Activated CD8-positive, alpha-beta memory T cell treated with anti-CD3 and anti-CD28 coated beads, Interleukin-2, amount 10 ng/mL, durations not matched to agents 7 days and 5 days (primary cell): ENCODE measurements around the gene ZNF827. TPM values are rescaled to one million over a fixed set of nuclear protein-coding genes. Genes with fewer than 3 reads are reported as not detected.

ENCODE experiments used
- ATAC-seq: fragments of 150-1000 bp; cut with Tn5 transposase; one replicate; pipeline ENCODE4 v1.10.0; 2021; ENCODE audit warnings: moderate library complexity
- CTCF ChIA-PET: fragments of 350-600 bp; sonication (Branson Sonifier 250); formaldehyde crosslinking; loops from one replicate; lab custom pipeline; 2021; ENCODE audit warnings: antibody characterized with exemption; lab: Charles Lee
- DNase-seq: peaks from one replicate; pipeline ENCODE4 v3.0.0-alpha.2; 2020
- H3K27ac Mint-ChIP-seq: one replicate; pipeline ENCODE4 v1.8.0; 2021; ENCODE audit warnings: mild to moderate bottlenecking, mixed read lengths
- H3K27me3 Mint-ChIP-seq: one replicate; pipeline ENCODE4 v1.8.0; 2021; ENCODE audit warnings: mixed read lengths
- H3K36me3 Mint-ChIP-seq: one replicate; pipeline ENCODE4 v1.8.0; 2021; ENCODE audit warnings: mild to moderate bottlenecking, mixed read lengths
- H3K4me1 Mint-ChIP-seq: one replicate; pipeline ENCODE4 v1.8.0; 2021; ENCODE audit warnings: mixed read lengths
- H3K4me3 Mint-ChIP-seq: one replicate; pipeline ENCODE4 v1.8.0; 2021; ENCODE audit warnings: mild to moderate bottlenecking, moderate library complexity, mixed read lengths
- H3K9me3 Mint-ChIP-seq: one replicate; pipeline ENCODE4 v1.8.0; 2022; ENCODE audit warnings: low read depth, mixed read lengths
- total RNA-seq, 2 experiments: library from RNA; stranded (reverse); gene quantifications; one replicate each; pipeline ENCODE4 v1.2.3, GENCODE V29; 2021

ZNF827 gene
- total RNA-seq, 2 experiments from 2014 or later = 20.1 to 24.7 TPM

DNA sequence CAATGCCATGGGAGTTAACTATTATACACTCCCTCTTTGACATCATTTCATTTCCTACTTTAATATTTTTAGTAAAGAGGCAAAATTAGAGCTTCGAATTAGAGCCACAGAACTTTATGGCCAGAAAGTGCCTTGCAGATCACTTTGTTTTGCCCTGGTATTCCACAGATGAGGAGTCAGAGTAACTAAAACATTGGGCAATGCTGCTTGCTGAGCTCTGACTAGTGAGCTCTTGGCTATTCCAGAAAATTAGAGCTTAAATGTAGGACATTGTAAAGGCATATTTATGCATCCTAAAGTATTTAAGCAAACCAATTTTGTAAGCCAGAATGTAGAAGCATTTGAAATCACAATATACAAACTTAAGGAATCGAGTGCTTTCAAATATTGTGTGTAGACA is 6.3 kb upstream of the ZNF827 start:
- H3K27ac Mint-ChIP-seq = no peak overlapping the region
- H3K4me1 Mint-ChIP-seq = no peaks in the 10 kb centered on the region
- no peaks in the 10 kb centered on the region for H3K36me3 Mint-ChIP-seq
- H3K9me3 Mint-ChIP-seq = no peaks in the 10 kb centered on the region
- CTCF ChIA-PET = interaction anchor here (1.2 kb wide), 1 partner anchor 9 kb away, joined by 3 read pairs; no protein-coding TSS in a partner anchor
- H3K27me3 Mint-ChIP-seq = peaks cover 36% of the 10 kb centered on the region
- no peak overlapping the region for H3K4me3 Mint-ChIP-seq
- no peak for ATAC-seq
- no peak for DNase-seq

DNA sequence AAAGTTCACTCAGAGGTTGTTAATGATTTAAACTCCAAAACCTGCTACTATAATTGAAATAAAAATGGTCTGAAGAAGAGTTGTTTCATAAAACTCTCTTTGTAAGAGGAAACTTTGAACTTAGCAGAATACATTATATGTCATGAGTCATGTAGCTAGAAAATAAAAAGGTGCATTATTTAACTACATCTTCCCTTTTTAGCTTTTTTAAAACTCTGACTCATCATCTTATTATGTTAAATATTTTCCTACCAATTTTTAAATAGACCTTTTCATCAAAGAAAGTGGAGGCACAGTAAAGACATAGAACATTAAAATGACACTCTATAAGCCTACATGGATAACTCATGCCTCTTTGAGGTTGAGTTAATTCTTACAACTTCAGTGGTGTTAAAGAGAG is 1.2 kb upstream of the ZNF827 start:
- Mint-ChIP-seq H3K9me3 (no peaks in the 10 kb centered on the region), H3K4me1 (peaks cover 14% of the 10 kb centered on the region), H3K27me3 (peaks cover 17% of the 10 kb centered on the region), H3K4me3 (no peak overlapping the region), H3K36me3 (peaks cover 4% of the 10 kb centered on the region), H3K27ac (no peak overlapping the region)
- CTCF ChIA-PET = interaction anchor here (0.7 to 1.9 kb wide), 2 partner anchors 16 kb away, joined by 3 to 5 read pairs; no protein-coding TSS in a partner anchor
- ATAC-seq = no peak
- no peak for DNase-seq

DNA sequence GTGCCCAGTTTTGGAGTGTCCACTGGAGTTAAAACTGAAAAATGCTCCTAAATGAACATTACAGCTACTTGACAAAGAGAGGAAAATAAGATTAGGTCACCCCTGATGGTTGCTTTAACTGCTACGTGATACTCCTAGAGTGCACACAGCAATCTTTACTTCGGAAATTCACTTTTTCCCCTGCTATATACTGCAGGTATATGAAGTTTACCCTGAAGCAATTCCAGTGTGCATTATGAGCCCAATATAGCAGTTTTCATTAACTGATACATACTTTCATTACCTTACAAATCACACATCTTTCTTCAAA is 773 bp upstream of the ZNF827 start:
- Mint-ChIP-seq H3K27me3 (peaks cover 14% of the 10 kb centered on the region), H3K9me3 (no peaks in the 10 kb centered on the region), H3K4me1 (peaks cover 19% of the 10 kb centered on the region), H3K4me3 (no peak overlapping the region), H3K27ac (no peak overlapping the region), H3K36me3 (peaks cover 4% of the 10 kb centered on the region)
- DNase-seq (no peak), ATAC-seq (no peak)
- CTCF ChIA-PET = interaction anchor here (0.7 to 1.9 kb wide), 4 partner anchors 16 to 322 kb away, joined by 3 to 5 read pairs (median 4); no protein-coding TSS in a partner anchor

DNA sequence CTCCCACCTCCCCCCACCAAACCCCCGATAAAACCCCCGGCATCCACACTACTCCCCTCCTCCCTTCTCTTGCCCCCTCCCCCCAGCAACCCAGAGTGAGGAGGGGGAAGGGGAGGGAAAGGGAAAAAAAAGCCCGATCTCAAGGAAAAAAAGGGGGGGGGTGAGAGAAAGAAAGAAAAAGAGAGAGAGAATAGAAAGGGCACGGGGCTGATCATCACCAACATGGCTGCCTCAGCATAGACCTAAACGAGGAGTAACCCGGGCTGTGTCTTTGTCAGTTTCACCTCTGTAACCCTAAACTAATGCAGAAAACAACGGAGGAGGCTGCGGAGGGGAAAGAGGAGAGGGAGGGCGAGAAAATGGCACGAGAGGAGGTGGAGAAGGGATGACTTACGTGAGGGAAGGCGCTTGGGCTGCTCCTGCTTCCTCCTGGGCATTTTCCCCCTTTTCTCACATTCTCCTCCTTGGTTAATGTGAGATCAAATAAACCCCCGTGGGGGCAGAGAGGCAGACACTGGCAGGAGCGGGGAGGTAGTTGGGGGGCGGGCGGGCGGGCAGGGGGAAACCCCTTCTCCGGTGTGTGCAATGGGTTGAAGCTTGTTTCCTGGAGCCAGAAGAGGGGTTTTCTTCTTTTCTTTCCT is 532 bp downstream of the ZNF827 start:
- no peaks in the 10 kb centered on the region for H3K9me3 Mint-ChIP-seq
- DNase-seq (peak; percentile 57), ATAC-seq (peak; percentile 17)
- H3K4me1 Mint-ChIP-seq = peaks cover 25% of the 10 kb centered on the region
- H3K36me3 Mint-ChIP-seq = peaks cover 4% of the 10 kb centered on the region
- H3K27me3 Mint-ChIP-seq = peaks cover 9% of the 10 kb centered on the region
- peak overlapping the region; percentile 94 for H3K27ac Mint-ChIP-seq
- CTCF ChIA-PET = interaction anchor here (0.7 to 1.9 kb wide), 2 partner anchors 18 to 196 kb away, joined by 3 to 5 read pairs; no protein-coding TSS in a partner anchor
- peak overlapping the region; percentile 99 for H3K4me3 Mint-ChIP-seq

DNA sequence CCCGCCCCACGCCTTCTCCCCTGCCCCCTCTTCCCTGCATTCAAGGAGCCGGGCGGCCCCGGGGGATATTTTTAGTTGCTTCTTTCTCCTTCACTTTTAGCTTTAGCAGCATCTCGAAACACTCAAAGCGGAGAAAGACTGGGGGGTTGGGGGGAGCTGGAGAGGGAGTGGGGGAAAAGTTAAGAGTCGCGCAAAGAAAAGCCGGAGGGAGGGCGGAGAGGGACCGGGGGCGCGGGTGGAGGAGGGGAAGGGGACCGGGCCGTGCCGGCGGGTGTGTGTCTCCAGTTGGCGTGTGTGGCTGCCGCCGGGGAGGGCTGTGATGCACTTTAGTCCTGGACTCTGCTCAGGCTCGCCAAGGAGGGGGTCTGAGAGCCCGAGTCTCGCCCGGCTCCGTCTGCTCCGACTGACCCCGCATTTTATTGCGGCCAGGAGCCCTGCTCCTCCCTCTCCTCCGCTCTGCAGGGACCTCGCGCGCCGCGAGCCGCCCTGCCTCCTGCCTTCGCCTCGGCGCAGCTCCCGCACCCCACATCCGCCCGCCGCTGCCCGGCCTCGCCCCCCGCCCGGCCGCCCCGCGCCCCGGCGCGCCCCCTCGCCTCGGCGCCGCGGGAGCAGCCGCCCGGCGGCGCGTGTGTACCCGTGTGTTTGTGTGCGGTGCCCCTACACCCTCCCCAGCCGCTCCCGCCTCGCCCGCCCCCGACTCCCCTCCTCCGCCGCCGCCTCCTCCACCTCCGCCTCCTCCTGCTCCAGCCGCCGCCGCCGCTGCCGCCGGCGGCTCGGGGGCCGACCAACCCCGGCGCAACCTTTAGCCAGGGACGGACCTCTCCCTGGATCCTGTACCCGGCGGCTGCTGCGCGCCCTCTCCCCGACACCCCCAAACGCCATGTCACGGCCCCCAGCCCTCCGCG is 1.4 kb downstream of the ZNF827 start:
- ATAC-seq (peak; percentile 59), DNase-seq (peak; percentile 66)
- Mint-ChIP-seq H3K4me1 (peaks cover 27% of the 10 kb centered on the region), H3K9me3 (no peaks in the 10 kb centered on the region), H3K36me3 (peaks cover 8% of the 10 kb centered on the region), H3K4me3 (peak overlapping the region; percentile 99), H3K27me3 (peaks cover 9% of the 10 kb centered on the region), H3K27ac (peak overlapping the region; percentile 94)
- CTCF ChIA-PET = interaction anchor here (1.0 to 1.6 kb wide), 3 partner anchors 24 to 320 kb away, joined by 3 to 6 read pairs (median 4); no protein-coding TSS in a partner anchor

DNA sequence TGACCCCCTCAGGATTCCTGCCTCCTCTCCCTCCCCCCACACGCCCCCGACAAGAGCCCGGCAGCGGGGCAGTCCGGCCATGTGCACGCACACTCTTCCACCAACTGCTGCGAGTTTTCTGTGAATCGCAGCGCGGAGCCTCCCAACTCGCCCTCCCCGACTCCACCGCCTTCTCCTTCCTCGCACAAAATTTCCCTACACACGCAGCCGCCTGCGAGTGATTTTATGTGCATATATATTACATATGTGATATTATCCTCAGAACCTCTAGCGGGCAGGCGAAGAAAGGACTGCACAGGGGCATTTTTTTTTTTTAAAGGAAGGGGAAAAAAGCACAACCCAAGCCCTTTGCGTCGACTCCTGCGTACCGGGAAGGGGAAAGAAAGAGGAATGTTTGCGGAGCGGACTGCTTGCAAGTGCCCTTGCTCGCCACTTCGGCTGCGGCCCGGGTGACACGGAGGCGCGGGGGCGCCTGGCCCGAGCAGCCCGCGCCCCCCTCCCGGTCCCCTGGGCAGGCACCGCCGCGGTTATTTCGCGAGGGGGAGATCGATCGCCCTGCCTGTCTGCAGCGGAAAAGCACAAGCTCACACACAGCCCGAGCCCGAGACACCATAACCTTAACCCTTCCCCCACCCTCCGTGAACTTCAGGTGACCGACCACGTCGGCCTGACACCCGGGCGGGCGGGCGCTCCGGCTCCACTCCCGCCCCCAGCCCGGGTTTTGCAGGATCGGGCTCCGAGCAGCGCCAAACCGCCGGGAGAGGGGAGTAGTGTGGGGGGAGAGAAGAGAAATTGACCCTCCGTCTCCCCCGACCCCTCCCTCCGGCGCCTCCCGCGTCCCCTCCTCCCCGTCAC is 2.3 kb downstream of the ZNF827 start:
- DNase-seq (peak; percentile 80), ATAC-seq (peak; percentile 54)
- CTCF ChIA-PET = interaction anchor here (1.0 to 1.6 kb wide), 5 partner anchors 8 to 319 kb away, joined by 3 to 6 read pairs (median 3); no protein-coding TSS in a partner anchor
- Mint-ChIP-seq H3K4me3 (peak overlapping the region; percentile 99), H3K27ac (peak overlapping the region; percentile 93), H3K4me1 (peaks cover 32% of the 10 kb centered on the region), H3K36me3 (peaks cover 8% of the 10 kb centered on the region), H3K27me3 (peaks cover 9% of the 10 kb centered on the region), H3K9me3 (no peaks in the 10 kb centered on the region)

DNA sequence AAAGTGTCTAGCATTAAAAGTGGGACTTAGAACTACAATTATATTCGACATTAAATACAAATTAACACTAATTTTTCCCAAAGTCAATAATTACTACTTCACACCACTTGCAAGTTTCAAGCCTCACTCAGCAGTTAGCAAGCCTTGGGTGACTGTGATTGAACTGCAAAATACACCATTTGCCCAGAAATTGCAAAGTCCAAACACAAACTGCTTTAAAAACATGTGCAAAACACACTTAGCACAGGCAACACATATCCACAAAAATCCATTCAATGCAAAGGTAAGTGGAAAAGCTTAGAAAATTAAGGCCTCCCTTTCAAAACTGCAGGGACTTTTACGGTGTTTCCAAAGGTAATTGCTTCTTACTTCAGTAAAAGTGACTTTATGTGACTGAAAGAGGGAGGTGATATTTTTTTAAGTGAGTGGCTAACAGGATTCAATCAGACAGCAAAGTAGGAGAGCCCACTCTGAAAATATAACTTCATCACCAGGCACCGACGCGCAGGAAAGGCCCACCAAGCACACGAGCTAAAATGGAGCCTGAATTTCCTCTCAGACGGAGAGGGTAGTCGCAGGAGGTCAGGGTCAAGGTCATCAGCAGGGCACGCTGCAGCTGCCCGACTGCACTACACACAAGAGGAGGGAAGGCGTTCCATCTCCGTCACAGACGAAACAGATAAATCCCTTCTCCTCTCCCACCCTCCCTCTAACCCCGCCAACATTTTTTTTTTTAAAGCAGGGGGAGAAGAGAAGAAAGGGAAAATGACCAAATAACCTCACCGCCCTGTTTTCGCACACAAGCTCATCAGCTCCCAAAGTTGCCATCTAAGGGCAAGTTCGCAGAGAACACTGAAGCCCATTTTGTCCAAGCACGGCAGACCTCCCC is 3.1 kb downstream of the ZNF827 start:
- Mint-ChIP-seq H3K4me3 (peak overlapping the region; percentile 99), H3K27me3 (peaks cover 9% of the 10 kb centered on the region), H3K27ac (peak overlapping the region; percentile 93), H3K4me1 (peaks cover 37% of the 10 kb centered on the region), H3K36me3 (peaks cover 8% of the 10 kb centered on the region), H3K9me3 (no peaks in the 10 kb centered on the region)
- CTCF ChIA-PET = interaction anchor here (1.2 to 1.6 kb wide), 3 partner anchors 9 to 47 kb away, joined by 3 to 6 read pairs (median 3); no protein-coding TSS in a partner anchor
- ATAC-seq = peak; percentile 36
- peak; percentile 69 for DNase-seq

DNA sequence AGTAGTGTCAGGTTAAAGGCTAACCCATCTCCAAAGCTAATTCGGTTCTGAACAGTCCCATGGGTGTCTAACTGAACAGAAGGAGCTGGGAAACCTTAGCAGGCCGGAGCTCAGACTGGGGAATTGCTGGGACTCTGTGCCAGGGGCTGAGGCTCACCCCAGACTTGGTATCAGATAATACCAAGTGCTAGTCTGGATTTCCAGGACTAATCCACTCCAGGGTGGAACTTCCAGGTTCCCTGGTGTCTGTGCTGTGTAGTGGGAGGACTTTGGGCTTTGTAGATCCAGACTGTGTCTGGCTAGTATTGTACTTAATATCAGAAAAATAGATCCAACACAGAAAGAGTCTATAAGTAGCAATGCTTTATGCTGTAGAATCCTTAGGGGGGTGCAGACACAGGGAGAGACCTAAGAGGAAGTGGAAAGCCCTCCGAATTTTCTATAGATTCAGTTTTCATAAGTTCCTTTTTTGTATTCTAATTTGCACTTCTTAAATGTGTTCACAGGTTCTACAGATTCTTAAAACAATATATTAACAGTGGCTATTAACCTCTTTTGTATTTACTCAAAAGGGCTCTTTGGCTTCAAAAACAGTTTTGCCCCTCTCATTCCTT is 4.1 kb downstream of the ZNF827 start:
- H3K27me3 Mint-ChIP-seq = peaks cover 5% of the 10 kb centered on the region
- H3K36me3 Mint-ChIP-seq = peaks cover 8% of the 10 kb centered on the region
- CTCF ChIA-PET = no interaction called here
- no peak for DNase-seq
- peak overlapping the region; percentile 93 for H3K27ac Mint-ChIP-seq
- H3K4me3 Mint-ChIP-seq = peak overlapping the region; percentile 99
- no peak for ATAC-seq
- peaks cover 42% of the 10 kb centered on the region for H3K4me1 Mint-ChIP-seq
- H3K9me3 Mint-ChIP-seq = no peaks in the 10 kb centered on the region

DNA sequence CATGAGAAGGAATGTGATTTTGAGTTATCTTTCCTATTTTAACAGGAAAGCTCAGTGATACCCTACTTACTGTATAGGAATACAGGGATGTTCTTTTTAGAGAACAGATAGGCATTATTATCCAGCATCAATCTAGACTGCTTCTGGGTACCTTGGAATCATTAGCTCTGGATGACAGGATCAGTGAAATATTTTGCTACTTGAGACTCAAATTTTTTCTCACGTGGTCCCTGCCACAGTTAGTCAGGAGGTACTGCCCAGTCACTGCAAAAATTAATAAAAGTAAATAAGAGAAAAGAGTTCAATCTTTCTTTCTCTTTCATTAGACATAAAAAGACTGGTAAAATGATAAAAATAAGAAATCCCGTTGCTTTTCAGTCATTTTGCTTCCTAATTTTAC is 5.5 kb downstream of the ZNF827 start:
- H3K4me1 Mint-ChIP-seq = peaks cover 39% of the 10 kb centered on the region
- peaks cover 11% of the 10 kb centered on the region for H3K36me3 Mint-ChIP-seq
- CTCF ChIA-PET = interaction anchor here (1.0 kb wide), 1 partner anchor 316 kb away, joined by 3 read pairs; no protein-coding TSS in a partner anchor
- no peak overlapping the region for H3K4me3 Mint-ChIP-seq
- H3K27me3 Mint-ChIP-seq = no peaks in the 10 kb centered on the region
- DNase-seq = no peak
- H3K9me3 Mint-ChIP-seq = no peaks in the 10 kb centered on the region
- H3K27ac Mint-ChIP-seq = no peak overlapping the region
- ATAC-seq = no peak

DNA sequence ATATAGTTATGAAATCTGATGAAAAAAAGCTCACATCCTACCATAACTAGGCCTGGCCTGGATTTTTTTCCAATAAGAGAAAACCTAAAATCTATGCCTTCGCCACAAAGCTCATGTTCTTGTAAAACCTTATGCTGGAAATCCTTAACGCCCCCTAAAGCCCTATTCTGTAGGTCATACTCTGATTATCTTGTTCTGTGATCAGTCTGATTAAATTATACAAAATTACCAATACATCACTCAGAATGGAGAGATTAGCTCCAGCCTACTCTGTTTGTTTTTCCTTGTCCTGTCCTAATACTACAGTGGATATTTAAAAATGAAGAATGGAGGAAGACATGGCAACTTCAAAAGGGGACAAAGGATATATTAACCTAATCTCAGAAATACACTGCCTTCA is 7.2 kb downstream of the ZNF827 start:
- CTCF ChIA-PET = no interaction called here
- H3K36me3 Mint-ChIP-seq = peaks cover 20% of the 10 kb centered on the region
- peaks cover 39% of the 10 kb centered on the region for H3K4me1 Mint-ChIP-seq
- DNase-seq (no peak), ATAC-seq (no peak)
- no peaks in the 10 kb centered on the region for H3K9me3 Mint-ChIP-seq
- H3K27me3 Mint-ChIP-seq = no peaks in the 10 kb centered on the region
- H3K27ac Mint-ChIP-seq = no peak overlapping the region
- H3K4me3 Mint-ChIP-seq = no peak overlapping the region

DNA sequence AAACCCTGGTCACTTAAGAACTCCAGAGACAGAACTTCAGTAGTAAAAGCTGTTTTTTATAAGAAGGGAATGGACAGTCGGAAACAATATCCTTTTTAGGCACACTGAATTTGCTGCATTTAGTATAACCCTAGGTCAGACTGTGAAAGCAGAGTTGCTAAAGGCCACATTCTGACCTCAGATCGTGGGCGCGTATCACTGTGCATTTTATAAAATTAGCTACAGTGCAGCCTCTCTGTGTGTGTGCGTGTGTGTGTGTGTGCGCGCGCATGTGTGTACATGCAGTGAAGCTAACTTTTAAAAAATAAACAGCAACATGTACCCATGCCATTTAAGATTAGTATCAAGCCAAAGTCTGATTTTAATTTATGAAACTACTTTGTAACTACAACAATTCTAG is 8.0 kb downstream of the ZNF827 start:
- CTCF ChIA-PET = no interaction called here
- DNase-seq = no peak
- Mint-ChIP-seq H3K9me3 (peaks cover 7% of the 10 kb centered on the region), H3K27ac (peak overlapping the region; percentile 21), H3K4me1 (peaks cover 35% of the 10 kb centered on the region), H3K36me3 (peaks cover 28% of the 10 kb centered on the region), H3K4me3 (no peak overlapping the region), H3K27me3 (no peaks in the 10 kb centered on the region)
- ATAC-seq = no peak
